K562 (cell line): ENCODE data around the gene EVC. TPM values are rescaled to one million over a fixed set of nuclear protein-coding genes. Genes with fewer than 3 reads are reported as not detected.

Source experiments
- ATAC-seq: fragments of 200-7000 bp; cut with Tn5 transposase; 3 replicates; pipeline ENCODE4 v1.9.1; 2020; ENCODE audit warnings: moderate library complexity
- BruUV-seq: library from RNA; stranded (reverse); fragments of 400-500 nt; replicated peaks from 2 replicates; lab custom pipeline; 2021; lab: Mats Ljungman, UMichigan
- CTCF ChIA-PET: fragments of 300-600 bp; formaldehyde crosslinking; extraction: SDS; loops from one replicate; lab custom pipeline; 2021; ENCODE audit warnings: low intra/inter-chr PET ratio; lab: Yijun Ruan, JAX
- POLR2A ChIA-PET: fragments of 300-600, 350-650 bp; sonication (Branson Sonifier 250); formaldehyde crosslinking; extraction: SDS; loops from one replicate; lab custom pipeline; 2021; ENCODE audit warnings: antibody characterized with exemption, inconsistent platforms; lab: Yijun Ruan, JAX
- DNase-seq, 4 experiments: peaks; one replicate each; pipeline versions ENCODE4 v3.0.0 to v3.0.0-alpha.2; 2011 to 2018; ENCODE audit warnings: low spot score in 3 of 4, mixed read lengths in 3 of 4; ENCODE audit errors: extremely low read depth in 1 of 4
- FAIRE-seq: peaks from 2 replicates; lab custom pipeline; 2011; peaks lifted over from hg19 to GRCh38; lab: Jason Lieb, UNC
- H2AFZ ChIP-seq: 2 replicates; pipeline ENCODE4 v1.6.0; 2011; ENCODE audit warnings: low read depth, low read length, control low read depth, inconsistent platforms
- H3K27ac ChIP-seq: fragments of 200-600 bp; 3 replicates; pipeline ENCODE4 v1.8.0; 2011; ENCODE audit warnings: low read depth, mild to moderate bottlenecking, control low read depth, inconsistent platforms, low read length, moderate library complexity, mixed read lengths; ENCODE audit errors: extremely low read depth
- H3K27me3 ChIP-seq, 2 experiments: fragments of 300-600 bp in 1 of 2; 2 replicates in 1 of 2; 3 replicates in 1 of 2; pipeline versions ENCODE4 v1.6.0 to v1.8.0; 2011; ENCODE audit warnings: inconsistent platforms in 2 of 2, low read length in 2 of 2, mild to moderate bottlenecking in 1 of 2, mixed read lengths in 1 of 2, moderate library complexity in 1 of 2; ENCODE audit not compliant: control insufficient read depth in 2 of 2, insufficient read depth in 2 of 2
- H3K36me3 ChIP-seq: fragments of 300-600 bp; 3 replicates; pipeline ENCODE4 v1.8.0; 2011; ENCODE audit warnings: mild to moderate bottlenecking, low read length, inconsistent platforms; ENCODE audit not compliant: control insufficient read depth, insufficient read depth
- H3K4me1 ChIP-seq, 2 experiments: fragments of 200-600 bp in 1 of 2; replicated peaks in 1 of 2; 2 replicates in 1 of 2; 3 replicates in 1 of 2; pipeline versions ENCODE4 v1.5.1 to v1.8.0; 2011; ENCODE audit warnings: inconsistent platforms in 2 of 2, low read length in 2 of 2, mild to moderate bottlenecking in 1 of 2, mixed read lengths in 1 of 2, moderate library complexity in 1 of 2; ENCODE audit not compliant: control insufficient read depth in 2 of 2, insufficient read depth in 2 of 2
- H3K4me2 ChIP-seq: 2 replicates; pipeline ENCODE4 v1.6.1; 2011; ENCODE audit warnings: low read length, control low read depth, inconsistent platforms, mixed read lengths; ENCODE audit not compliant: insufficient read depth
- H3K4me3 ChIP-seq: fragments of 200-600 bp; sonication (generic), shearing (Covaris generic); 2 replicates; pipeline ENCODE4 v1.5.1; 2016; ENCODE audit warnings: control low read depth, inconsistent platforms
- H3K79me2 ChIP-seq: fragments of 200-600 bp; 3 replicates; pipeline ENCODE4 v1.8.0; 2011; ENCODE audit warnings: low read length, inconsistent platforms; ENCODE audit not compliant: control insufficient read depth, insufficient read depth
- H3K9ac ChIP-seq, 2 experiments: 2 replicates each; pipeline versions ENCODE4 v1.6.0 to v1.6.1; 2011; ENCODE audit warnings: low read depth in 2 of 2, low read length in 2 of 2, control low read depth in 1 of 2, inconsistent platforms in 1 of 2, mild to moderate bottlenecking in 1 of 2, mixed read lengths in 1 of 2; ENCODE audit not compliant: insufficient read depth in 1 of 2
- H3K9me1 ChIP-seq: one replicate; pipeline ENCODE4 v1.6.0; 2011; ENCODE audit warnings: inconsistent platforms, mild to moderate bottlenecking, low read length, moderate library complexity; ENCODE audit not compliant: control insufficient read depth, insufficient read depth
- H3K9me3 ChIP-seq: replicated peaks from 2 replicates; pipeline ENCODE4 v1.5.1; 2011; ENCODE audit warnings: low read depth, low read length, inconsistent platforms; ENCODE audit not compliant: control insufficient read depth, insufficient read depth
- H4K20me1 ChIP-seq: replicated peaks from 2 replicates; pipeline ENCODE4 v1.6.1; 2011; ENCODE audit warnings: low read length, inconsistent platforms, mixed read lengths; ENCODE audit not compliant: control insufficient read depth, insufficient read depth
- PHB ChIP-seq: fragments of 250-450 bp; sonication (Bioruptor Pico); IDR thresholded peaks from 2 replicates; pipeline ENCODE4 v1.5.0; 2021
- PTTG1 ChIP-seq: fragments of 450-650 bp; IDR thresholded peaks from 2 replicates; pipeline ENCODE4 v1.6.1; 2016; ENCODE audit warnings: low read depth, mild to moderate bottlenecking, missing genetic modification characterization, missing compliant biosample characterization
- SFPQ ChIP-seq: fragments of 200-400 bp; formaldehyde crosslinking; IDR thresholded peaks from 2 replicates; pipeline ENCODE4 v1.6.1; 2017; ENCODE audit warnings: mild to moderate bottlenecking, low read depth, low read length, moderate library complexity
- TARDBP ChIP-seq: fragments of 450-650 bp; IDR thresholded peaks from 2 replicates; pipeline ENCODE4 v1.6.1; 2016
- TFE3 ChIP-seq: fragments of 450-650 bp; formaldehyde crosslinking; IDR thresholded peaks from 2 replicates; pipeline ENCODE4 v1.4.0; 2020; ENCODE audit warnings: mild to moderate bottlenecking, mixed read lengths
- THRAP3 ChIP-seq: fragments of 450-650 bp; IDR thresholded peaks from 2 replicates; pipeline ENCODE4 v1.6.1; 2016; ENCODE audit warnings: mild to moderate bottlenecking, inconsistent platforms, borderline replicate concordance
- ZBTB17 ChIP-seq: fragments of 450-650 bp; formaldehyde crosslinking; IDR thresholded peaks from 2 replicates; pipeline ENCODE4 v1.4.0; 2020; ENCODE audit warnings: mild to moderate bottlenecking
- ZC3H4 ChIP-seq: sonication (generic); formaldehyde crosslinking; IDR thresholded peaks from 2 replicates; pipeline ENCODE4 v1.9.0; 2021; ENCODE audit warnings: missing genetic modification reagents, borderline replicate concordance
- ZMIZ1 ChIP-seq, 2 experiments: fragments of 150-350 bp in 1 of 2; IDR thresholded peaks; 2 replicates each; pipeline ENCODE4 v1.6.1; 2012 to 2016; ENCODE audit warnings: low read depth in 2 of 2, low read length in 2 of 2, mild to moderate bottlenecking in 1 of 2, moderate library complexity in 1 of 2
- ZNF174 ChIP-seq: fragments of 250-450 bp; sonication (Bioruptor Pico); IDR thresholded peaks from 2 replicates; pipeline ENCODE4 v1.4.0; 2020; ENCODE audit warnings: mild to moderate bottlenecking
- ZNF232 ChIP-seq: sonication (generic); formaldehyde crosslinking; IDR thresholded peaks from 2 replicates; pipeline ENCODE4 v1.8.0; 2022; ENCODE audit warnings: mild to moderate bottlenecking, missing genetic modification reagents
- ZNF347 ChIP-seq: fragments of 450-650 bp; formaldehyde crosslinking; IDR thresholded peaks from 2 replicates; pipeline ENCODE4 v1.4.0; 2020; ENCODE audit warnings: low read depth, mild to moderate bottlenecking, moderate library complexity
- WGBS: fragments of 100-300 bp; shearing (Covaris generic); methylation state at CpG from one replicate; pipeline ENCODE4 v1.1.6; 2016; ENCODE audit warnings: low coverage, mixed read lengths; ENCODE audit not compliant: insufficient coverage; ENCODE audit errors: missing lambda C conversion rate; 5-methylcytosine and 5-hydroxymethylcytosine counted together
- in situ Hi-C: fragments of 300-500 bp; cut with MboI; formaldehyde crosslinking; loops from 4 replicates; pipeline ENCODE4 v1.15.0; 2018; ENCODE audit warnings: inconsistent platforms, mixed read lengths
- intact Hi-C: fragments of 100-400 bp; cut with micrococcal nuclease; formaldehyde crosslinking; loops from 2 replicates; pipeline ENCODE4 v1.14.2; 2022
- polyA plus RNA-seq, 8 experiments: library from polyadenylated mRNA; depleted of rRNA in 4 of 8; stranded (reverse) in 5 of 8; unstranded in 3 of 8; fragments of >200 nt; fragmentation: Nextera tagmentation in 2 of 8; fragmentation: Illumina TruSeq in 1 of 8; extraction: Ambion mirVana in 2 of 8; extraction: Trizol in 1 of 8; gene quantifications; 2 replicates each; pipeline versions ENCODE4 v1.2.1 to v1.2.3, GENCODE V29; 2011 to 2014; ENCODE audit warnings: inconsistent platforms in 1 of 8, missing spikeins in 1 of 8
- total RNA-seq, 7 experiments: library from RNA; depleted of rRNA in 6 of 7; stranded (reverse); fragments of >200 nt in 6 of 7; fragmentation: Illumina TruSeq in 2 of 7; extraction: Trizol in 2 of 7; gene quantifications; 2 replicates each; pipeline versions ENCODE4 v1.2.1 to v1.2.3, GENCODE V29; 2011 to 2021; ENCODE audit warnings: low replicate concordance in 1 of 7

Gene EVC
- total and polyA plus RNA-seq, 9 of the 15 experiments (the other 6 are each of a cell fraction or from before 2014, with no cell fraction given): 0.03 to 3.2 (median 1.1) TPM

GRCh38 chr4:5661237-5661636, 49.8 kb upstream of the EVC start:
- no peaks in the 10 kb centered on the region for H4K20me1 ChIP-seq
- CTCF ChIA-PET: no interaction called here
- no peaks in the 10 kb centered on the region for H3K9me1 ChIP-seq
- DNase-seq (no peak), ATAC-seq (no peak), FAIRE-seq (no peak)
- H3K4me1 ChIP-seq: no peaks in the 10 kb centered on the region; a peak in 1 of 5 replicates
- in situ Hi-C loops: no loop called here
- H3K9ac ChIP-seq: no peak overlapping the region
- no peaks in the 10 kb centered on the region for H3K9me3 ChIP-seq
- H3K79me2 ChIP-seq: no peaks in the 10 kb centered on the region
- H3K27ac ChIP-seq: no peak overlapping the region
- TF ChIP-seq ZNF347 (no peak), SFPQ (no peak), THRAP3 (no peak), ZNF232 (no peak), PHB (CRISPR knock-in tag) (no peak), TFE3 (no peak), ZMIZ1 (IDR thresholded peaks at IDR 0.05; ENCODE audit: low read depth in 2 of 2, low read length in 2 of 2) (no peak), ZC3H4 (CRISPR knock-in tag) (no peak), PTTG1 (tag) (no peak), ZNF174 (no peak), TARDBP (no peak), ZBTB17 (CRISPR knock-in tag) (no peak)
- no peak overlapping the region for H3K4me2 ChIP-seq
- POLR2A ChIA-PET: no interaction called here
- BruUV-seq: no TSS peak
- H2AFZ ChIP-seq: no peak overlapping the region
- no peaks in the 10 kb centered on the region for H3K36me3 ChIP-seq
- no peaks in the 10 kb centered on the region for H3K27me3 ChIP-seq
- 3% methylated on average over 4 of the region's 4 CpGs for WGBS
- no peak overlapping the region for H3K4me3 ChIP-seq
- intact Hi-C loops: no loop called here
